Endothelial cell of umbilical vein (primary cell): Measurements from ENCODE around the gene EXOC1L.

Experiments used
- CTCF ChIP-seq, 2 donors: IDR thresholded peaks; 1 replicate in 1 of 2; 2 replicates in 1 of 2; pipeline ENCODE4 v1.5.1; 2011; ENCODE audit warnings: low read length in 2 of 2, mild to moderate bottlenecking in 2 of 2, moderate library complexity in 2 of 2, control low read depth in 1 of 2, inconsistent platforms in 1 of 2, low read depth in 1 of 2; ENCODE audit not compliant: insufficient read depth in 1 of 2; ENCODE audit errors: extremely low read depth in 1 of 2
- MAX ChIP-seq: IDR thresholded peaks from 2 replicates; pipeline ENCODE4 v1.6.1; 2011; ENCODE audit not compliant: insufficient read depth, insufficient read length
- POLR2AphosphoS5 ChIP-seq: IDR thresholded peaks from 2 replicates; pipeline ENCODE4 v1.6.1; 2012; ENCODE audit warnings: low read depth, mild to moderate bottlenecking, control low read depth, low read length, moderate library complexity; ENCODE audit not compliant: insufficient read depth

GRCh38 chr4:55859711-55860110 is 40.1 kb downstream of the EXOC1L start:
- TF ChIP-seq POLR2AphosphoS5 (no peak), CTCF (IDR thresholded peaks at IDR 0.05; ENCODE audit: extremely low read depth in 1 of 2, insufficient read depth in 1 of 2, low read depth in 1 of 2, low read length in 2 of 2) (no peak), MAX (no peak)
